MG63 (cell line): ENCODE measurements around the gene PTPN13. TPM values are rescaled to one million over a fixed set of nuclear protein-coding genes. Genes with fewer than 3 reads are reported as not detected.
"Not testable (repeated sequence)": the region's sequence is repeated elsewhere in the genome, so short reads cannot be mapped to it uniquely, and the experiment has no call there.

Experiments used
- DNase-seq: peaks from one replicate; pipeline ENCODE4 v3.0.0-alpha.2; 2020
- H3K27me3 ChIP-seq: fragments of 250-450 bp; sonication (Bioruptor Pico); 2 replicates; pipeline ENCODE4 v1.5.1; 2020; ENCODE audit warnings: mild to moderate bottlenecking, moderate library complexity
- H3K36me3 ChIP-seq: fragments of 250-450 bp; sonication (Bioruptor Pico); 2 replicates; pipeline ENCODE4 v1.5.1; 2020; ENCODE audit warnings: mild to moderate bottlenecking, moderate library complexity
- H3K4me3 ChIP-seq: fragments of 250-450 bp; sonication (Bioruptor Pico); 2 replicates; pipeline ENCODE4 v1.5.1; 2020; ENCODE audit warnings: mild to moderate bottlenecking, moderate library complexity
- H3K9me3 ChIP-seq: fragments of 250-450 bp; sonication (Bioruptor Pico); 2 replicates; pipeline ENCODE4 v1.5.1; 2020; ENCODE audit warnings: mild to moderate bottlenecking, moderate library complexity
- total RNA-seq: library from RNA; depleted of rRNA; stranded (reverse); fragments of >200 nt; shearing (Covaris generic); gene quantifications from 2 replicates; pipeline ENCODE4 v1.2.3, GENCODE V29; 2014; ENCODE audit warnings: low replicate concordance

The PTPN13 gene
- total RNA-seq, 1 experiment from 2014 or later: 5.5 TPM

DNA sequence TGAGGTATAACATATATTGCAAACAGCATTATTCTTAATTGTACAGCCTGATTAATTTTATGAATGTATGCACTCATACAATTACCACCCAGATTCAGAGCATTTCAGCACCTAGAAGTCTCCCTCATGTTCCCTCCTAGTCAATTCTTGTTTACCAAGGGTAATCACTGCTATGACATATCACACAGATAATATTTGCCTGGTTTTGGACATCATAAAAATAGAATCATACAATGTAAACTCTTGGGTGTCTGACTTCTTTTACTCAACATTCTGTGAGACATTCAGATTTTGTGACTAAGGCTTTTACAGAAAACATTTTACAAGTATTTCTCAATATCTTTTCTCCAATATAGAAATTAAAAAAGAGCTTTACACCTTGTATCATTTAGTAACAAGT is 66.9 kb downstream of the PTPN13 start:
- H3K9me3 ChIP-seq: no peaks in the 10 kb centered on the region
- H3K27me3 ChIP-seq: no peaks in the 10 kb centered on the region
- no peaks in the 10 kb centered on the region for H3K36me3 ChIP-seq
- DNase-seq: no peak
- H3K4me3 ChIP-seq: no peak overlapping the region

GRCh38 chr4:86661418-86661817 is 67.3 kb downstream of the PTPN13 start:
- no peak for DNase-seq

DNA sequence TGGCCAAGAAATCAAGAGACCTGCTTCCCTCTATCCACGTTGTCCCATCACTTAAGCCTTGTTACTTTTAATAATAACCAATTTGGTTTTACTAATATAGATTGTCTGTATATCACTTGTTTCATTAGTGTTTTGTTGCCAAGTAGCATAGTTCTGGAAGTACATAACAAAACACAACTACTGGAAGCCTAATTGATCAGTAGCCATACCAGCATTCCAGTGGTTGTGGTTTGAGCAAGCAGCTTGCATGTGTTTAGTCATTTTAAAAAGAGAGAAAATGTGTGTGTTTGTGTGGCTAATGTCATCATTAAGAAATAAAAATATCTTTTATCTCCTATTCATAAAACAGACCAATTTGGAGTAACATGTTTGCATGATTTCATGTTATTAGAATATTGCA is 70.8 kb downstream of the PTPN13 start:
- no peak overlapping the region for H3K4me3 ChIP-seq
- no peaks in the 10 kb centered on the region for H3K27me3 ChIP-seq
- H3K9me3 ChIP-seq: no peaks in the 10 kb centered on the region
- no peak for DNase-seq
- H3K36me3 ChIP-seq: no peaks in the 10 kb centered on the region

More at GRCh38 chr4:86661418-86661817, 67.3 kb downstream of the PTPN13 start:
- Histone ChIP-seq H3K4me3 (no peak overlapping the region), H3K36me3 (no peaks in the 10 kb centered on the region), H3K9me3 (no peaks in the 10 kb centered on the region), H3K27me3 (no peaks in the 10 kb centered on the region)

- Histone ChIP-seq H3K27me3 (no peaks in the 10 kb centered on the region), H3K36me3 (no peaks in the 10 kb centered on the region), H3K9me3 (no peaks in the 10 kb centered on the region), H3K4me3 (no peak overlapping the region)
- no peak for DNase-seq
Observed at GRCh38 chr4:86670298-86670697, 76.2 kb downstream of the PTPN13 start.

DNA sequence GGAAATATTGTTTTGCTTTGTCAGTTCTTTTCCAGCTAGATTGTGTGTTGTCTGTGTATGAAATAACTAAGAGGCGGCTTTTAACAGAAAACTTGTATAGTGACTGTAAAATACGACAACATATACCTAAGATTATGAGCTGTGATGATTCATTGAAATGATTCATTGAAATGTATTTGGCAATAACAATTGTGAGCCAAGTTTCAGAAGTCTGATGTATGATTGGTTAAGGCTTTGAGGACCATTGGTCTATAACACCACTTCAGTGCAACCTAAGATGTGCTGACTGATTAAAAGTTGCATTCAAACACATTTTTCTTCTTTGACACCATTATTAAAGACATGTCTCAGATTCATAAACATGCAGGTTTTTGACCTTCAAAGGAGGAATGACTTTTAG is 76.6 kb downstream of the PTPN13 start:
- DNase-seq: no peak
- Histone ChIP-seq H3K27me3 (no peaks in the 10 kb centered on the region), H3K36me3 (no peaks in the 10 kb centered on the region), H3K4me3 (no peak overlapping the region), H3K9me3 (no peaks in the 10 kb centered on the region)

- no peaks in the 10 kb centered on the region for H3K9me3 ChIP-seq
- DNase-seq: no peak
Observed at GRCh38 chr4:86675548-86675947, 81.4 kb downstream of the PTPN13 start.

DNA sequence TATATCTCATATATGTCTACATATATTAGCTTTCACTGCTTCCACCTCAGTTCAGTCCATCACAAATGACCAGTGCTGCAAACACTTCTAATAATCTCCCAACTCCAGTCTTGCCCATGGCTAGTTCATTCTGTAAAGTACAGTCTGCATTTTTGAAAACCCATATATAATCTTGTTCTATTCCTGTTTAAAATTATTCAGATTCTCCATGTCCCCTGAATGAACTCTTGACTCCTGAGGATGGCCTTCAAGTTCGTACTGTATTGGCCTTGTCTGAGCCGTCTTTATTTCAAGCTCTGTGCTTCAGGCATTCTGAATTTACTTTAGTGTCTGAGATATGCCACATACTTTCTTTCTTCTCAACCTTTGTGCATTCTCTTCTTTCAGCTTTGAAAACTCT is 84.7 kb downstream of the PTPN13 start:
- Histone ChIP-seq H3K36me3 (no peaks in the 10 kb centered on the region), H3K9me3 (no peaks in the 10 kb centered on the region), H3K27me3 (no peaks in the 10 kb centered on the region), H3K4me3 (no peak overlapping the region)
- no peak for DNase-seq

More at GRCh38 chr4:86675548-86675947, 81.4 kb downstream of the PTPN13 start:
- Histone ChIP-seq H3K4me3 (no peak overlapping the region), H3K27me3 (no peaks in the 10 kb centered on the region), H3K36me3 (no peaks in the 10 kb centered on the region)

- no peak for DNase-seq
- H3K36me3 ChIP-seq: no peaks in the 10 kb centered on the region
- no peak overlapping the region for H3K4me3 ChIP-seq
- H3K9me3 ChIP-seq: no peaks in the 10 kb centered on the region
- H3K27me3 ChIP-seq: no peaks in the 10 kb centered on the region
Observed at GRCh38 chr4:86679441-86679840, 85.3 kb downstream of the PTPN13 start.

- Histone ChIP-seq H3K4me3 (no peak overlapping the region), H3K9me3 (no peaks in the 10 kb centered on the region)
Observed at GRCh38 chr4:86683167-86683566, 89.1 kb downstream of the PTPN13 start.

DNA sequence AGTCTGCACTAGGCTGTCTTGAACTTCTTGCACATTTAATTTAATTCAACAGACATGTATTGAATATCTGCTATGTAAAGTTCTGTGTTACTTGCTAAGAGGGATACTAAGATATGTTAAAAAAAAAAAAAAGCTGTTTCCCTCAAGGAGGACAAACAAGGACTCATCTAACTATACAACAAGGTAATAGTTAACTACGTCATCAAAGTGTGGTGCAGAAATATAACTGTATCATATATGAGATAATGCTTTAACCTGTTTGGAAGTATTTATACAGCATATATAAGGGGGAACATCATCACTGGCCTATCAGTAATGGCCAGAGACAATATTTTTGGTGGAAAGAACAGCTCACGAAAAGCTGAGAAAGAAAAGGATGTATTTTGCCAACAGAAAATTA is 89.9 kb downstream of the PTPN13 start:
- Histone ChIP-seq H3K27me3 (no peaks in the 10 kb centered on the region), H3K36me3 (no peaks in the 10 kb centered on the region), H3K9me3 (no peaks in the 10 kb centered on the region), H3K4me3 (no peak overlapping the region)
- no peak for DNase-seq

More at GRCh38 chr4:86683167-86683566, 89.1 kb downstream of the PTPN13 start:
- H3K36me3 ChIP-seq: no peaks in the 10 kb centered on the region
- no peaks in the 10 kb centered on the region for H3K27me3 ChIP-seq
- no peak for DNase-seq

DNA sequence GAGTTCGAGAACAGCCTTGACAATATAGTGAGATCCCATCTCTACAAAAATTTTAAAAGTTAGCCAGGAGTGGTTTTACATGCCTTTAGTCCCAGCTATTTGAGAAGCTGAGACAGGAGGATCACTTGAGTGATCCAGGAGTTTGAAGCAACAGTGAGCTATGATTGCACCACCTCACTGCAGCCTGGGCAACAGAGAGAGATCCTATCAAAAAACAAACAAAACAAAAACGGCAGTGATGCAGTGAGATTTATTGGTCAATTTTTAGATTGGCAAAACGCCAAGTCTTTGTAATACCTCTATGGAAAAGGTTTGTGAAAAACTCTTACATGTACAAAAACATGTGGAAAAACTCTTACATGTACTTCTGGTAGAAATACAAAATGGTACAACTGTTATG is 91.3 kb downstream of the PTPN13 start:
- Histone ChIP-seq H3K4me3 (no peak overlapping the region), H3K9me3 (no peaks in the 10 kb centered on the region), H3K27me3 (no peaks in the 10 kb centered on the region), H3K36me3 (no peaks in the 10 kb centered on the region)
- DNase-seq: no peak

DNA sequence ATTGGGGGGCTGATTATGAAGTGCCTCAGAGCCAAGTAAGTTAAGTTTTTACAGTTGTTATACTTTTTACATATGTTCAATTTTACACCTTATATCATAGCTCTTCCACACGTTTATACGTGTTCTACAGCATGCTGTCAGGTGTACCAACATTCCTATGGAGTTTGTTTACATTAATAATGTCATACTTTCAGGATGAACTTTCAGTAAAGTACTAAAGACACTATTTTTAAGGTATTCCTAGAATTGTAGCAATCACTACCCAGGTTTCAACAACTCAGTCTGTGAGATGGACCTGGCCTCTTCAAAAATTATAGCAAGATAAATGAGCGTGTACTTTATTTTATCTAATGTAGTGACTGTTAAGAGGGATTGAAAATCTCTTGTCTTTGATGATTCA is 92.6 kb downstream of the PTPN13 start:
- no peak for DNase-seq
- no peaks in the 10 kb centered on the region for H3K27me3 ChIP-seq
- H3K36me3 ChIP-seq: no peaks in the 10 kb centered on the region
- H3K4me3 ChIP-seq: no peak overlapping the region
- H3K9me3 ChIP-seq: no peaks in the 10 kb centered on the region

DNA sequence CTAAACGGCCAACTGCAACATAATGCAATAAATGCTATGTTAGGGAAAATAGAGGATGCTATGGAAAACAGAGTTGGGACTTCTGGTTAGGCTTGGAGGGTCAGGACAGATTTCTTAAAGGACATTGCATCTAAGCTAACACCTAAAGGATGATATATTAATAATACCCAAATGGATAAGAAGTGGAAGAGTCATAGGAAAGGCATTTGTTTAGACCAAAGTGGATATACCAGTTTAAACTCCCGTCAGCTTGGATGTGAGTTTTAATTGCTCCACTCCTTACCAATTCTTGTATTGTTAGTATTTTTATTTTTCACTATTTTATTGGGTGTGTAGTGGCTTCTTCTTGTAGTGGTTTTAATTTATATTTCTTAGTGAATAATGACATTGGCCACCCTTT is 93.9 kb downstream of the PTPN13 start:
- DNase-seq: no peak
- Histone ChIP-seq H3K36me3 (no peaks in the 10 kb centered on the region), H3K4me3 (no peak overlapping the region), H3K27me3 (no peaks in the 10 kb centered on the region), H3K9me3 (no peaks in the 10 kb centered on the region)

DNA sequence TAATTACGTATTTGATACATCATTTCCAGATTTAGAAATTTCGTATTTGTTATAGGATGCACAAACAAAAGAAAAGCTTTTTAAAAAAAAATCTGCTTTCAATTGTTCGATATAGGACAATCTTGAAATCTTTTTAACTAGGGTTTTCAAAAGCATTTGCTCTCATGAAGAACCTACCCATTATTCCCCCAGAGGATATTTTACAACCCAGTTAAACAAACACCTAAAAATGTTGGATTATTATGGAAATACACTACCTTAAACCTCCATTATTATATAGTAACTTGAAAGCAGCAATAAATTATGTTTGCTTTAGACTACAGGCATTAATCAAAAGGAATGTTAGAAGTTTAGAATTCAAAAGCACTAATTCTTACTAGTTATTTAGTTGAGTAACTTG is 110.5 kb downstream of the PTPN13 start:
- Histone ChIP-seq H3K36me3 (no peaks in the 10 kb centered on the region), H3K4me3 (no peak overlapping the region), H3K9me3 (no peaks in the 10 kb centered on the region), H3K27me3 (no peaks in the 10 kb centered on the region)
- no peak for DNase-seq

GRCh38 chr4:86706923-86707597 is 112.9 kb downstream of the PTPN13 start:
- Histone ChIP-seq H3K9me3 (no peaks in the 10 kb centered on the region), H3K4me3 (no peak overlapping the region), H3K36me3 (no peaks in the 10 kb centered on the region), H3K27me3 (no peaks in the 10 kb centered on the region)
- DNase-seq: no peak

GRCh38 chr4:86717651-86718050 is 123.5 kb downstream of the PTPN13 start:
- Histone ChIP-seq H3K36me3 (no peaks in the 10 kb centered on the region), H3K9me3 (no peaks in the 10 kb centered on the region), H3K27me3 (no peaks in the 10 kb centered on the region), H3K4me3 (no peak overlapping the region)
- no peak for DNase-seq

DNA sequence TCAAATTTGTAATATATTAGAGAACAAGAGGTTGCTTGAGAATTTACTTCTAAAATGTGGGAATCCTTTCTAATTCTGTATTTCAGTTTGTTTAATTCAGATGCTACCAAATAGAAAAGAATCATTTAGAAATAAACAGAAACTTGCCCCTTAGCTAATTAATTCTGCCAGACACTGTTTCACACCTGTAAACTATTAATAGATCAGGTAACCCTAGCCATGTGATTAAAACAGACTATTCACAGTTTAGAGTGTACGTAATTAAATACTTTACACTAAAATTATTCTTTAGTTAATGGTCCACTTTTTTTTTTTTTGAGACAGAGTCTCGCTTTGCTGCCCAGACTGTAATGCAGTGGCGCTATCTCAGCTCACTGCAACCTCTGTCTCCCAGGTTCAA is 124.0 kb downstream of the PTPN13 start:
- no peak overlapping the region for H3K4me3 ChIP-seq
- H3K9me3 ChIP-seq: no peaks in the 10 kb centered on the region
- no peak for DNase-seq
- no peaks in the 10 kb centered on the region for H3K27me3 ChIP-seq
- H3K36me3 ChIP-seq: no peaks in the 10 kb centered on the region

DNA sequence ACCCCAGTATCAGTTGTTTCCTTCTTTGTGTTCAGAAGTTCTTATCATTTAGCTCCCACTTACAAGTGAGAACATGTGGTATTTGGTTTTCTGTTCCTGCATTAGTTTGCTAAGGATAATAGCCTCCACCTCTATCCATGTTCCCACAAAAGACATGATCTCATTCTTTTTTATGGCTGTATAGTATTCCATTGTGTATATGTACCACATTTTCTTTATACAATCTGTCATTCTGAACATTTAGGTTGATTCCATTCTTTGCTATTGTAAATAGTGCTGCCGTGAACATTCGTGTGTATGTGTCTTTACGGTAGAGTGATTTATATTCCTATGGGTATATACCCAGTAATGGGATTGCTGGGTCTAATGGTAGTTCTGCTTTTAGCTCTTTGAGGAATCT is 125.0 kb downstream of the PTPN13 start:
- not testable (repeated sequence) for H3K36me3 ChIP-seq, DNase-seq

More for the DNA sequence above, 125.0 kb downstream of the PTPN13 start:
- H3K9me3 ChIP-seq, H3K27me3 ChIP-seq, H3K4me3 ChIP-seq: not testable (repeated sequence)
